Ectodermal cell (in vitro differentiated cells): ENCODE data around the gene A2M.

Experiments used
- H3K27ac ChIP-seq: 2 replicates; pipeline ENCODE4 v1.7.0; 2013; ENCODE audit warnings: mild to moderate bottlenecking, low read depth, low read length; ENCODE audit not compliant: insufficient read depth, poor library complexity, severe bottlenecking
- H3K27me3 ChIP-seq: 2 replicates; pipeline ENCODE4 v1.7.0; 2013; ENCODE audit warnings: mild to moderate bottlenecking, low read length; ENCODE audit not compliant: insufficient read depth, control insufficient read depth, poor library complexity, severe bottlenecking
- H3K36me3 ChIP-seq: one replicate; pipeline ENCODE4 v1.7.0; 2013; ENCODE audit warnings: low read length; ENCODE audit not compliant: control insufficient read depth, insufficient read depth
- H3K4me1 ChIP-seq: one replicate; pipeline ENCODE4 v1.7.0; 2013; ENCODE audit warnings: low read length; ENCODE audit not compliant: control insufficient read depth, insufficient read depth
- H3K4me3 ChIP-seq: 2 replicates; pipeline ENCODE4 v1.7.0; 2013; ENCODE audit warnings: low read depth, low read length, control low read depth; ENCODE audit not compliant: insufficient read depth
- H3K9me3 ChIP-seq: 2 replicates; pipeline ENCODE4 v1.7.0; 2013; ENCODE audit warnings: mild to moderate bottlenecking, low read length, moderate library complexity; ENCODE audit not compliant: control insufficient read depth
- WGBS, 2 experiments: methylation state at CpG; one replicate each; pipeline ENCODE4 v1.1.7; 2013; ENCODE audit warnings: missing lambda C conversion rate in 2 of 2; 5-methylcytosine and 5-hydroxymethylcytosine counted together

Gene A2M

GRCh38 chr12:9083793-9084192 lies 31.9 kb downstream of the A2M start:
- H3K27ac ChIP-seq = no peak overlapping the region
- no peaks in the 10 kb centered on the region for H3K4me1 ChIP-seq
- no peaks in the 10 kb centered on the region for H3K27me3 ChIP-seq
- 89 to 100% methylated on average over 1 of the region's 2 CpGs for WGBS, 2 experiments
- no peaks in the 10 kb centered on the region for H3K36me3 ChIP-seq
- H3K4me3 ChIP-seq = no peak overlapping the region
- no peaks in the 10 kb centered on the region for H3K9me3 ChIP-seq

- no peaks in the 10 kb centered on the region for H3K4me1 ChIP-seq
- no peak overlapping the region for H3K4me3 ChIP-seq
- 95 to 96% methylated on average over 3 of the region's 3 CpGs for WGBS, 2 experiments
- H3K36me3 ChIP-seq = no peaks in the 10 kb centered on the region
- no peak overlapping the region for H3K27ac ChIP-seq
- H3K9me3 ChIP-seq = no peaks in the 10 kb centered on the region
- no peaks in the 10 kb centered on the region for H3K27me3 ChIP-seq
Observed at GRCh38 chr12:9081667-9082427, 33.9 kb downstream of the A2M start.

GRCh38 chr12:9079883-9080675 lies 35.6 kb downstream of the A2M start:
- WGBS, 2 experiments = 88 to 94% methylated on average over 3 to 5 of the region's 5 CpGs
- H3K36me3 ChIP-seq = no peaks in the 10 kb centered on the region

DNA sequence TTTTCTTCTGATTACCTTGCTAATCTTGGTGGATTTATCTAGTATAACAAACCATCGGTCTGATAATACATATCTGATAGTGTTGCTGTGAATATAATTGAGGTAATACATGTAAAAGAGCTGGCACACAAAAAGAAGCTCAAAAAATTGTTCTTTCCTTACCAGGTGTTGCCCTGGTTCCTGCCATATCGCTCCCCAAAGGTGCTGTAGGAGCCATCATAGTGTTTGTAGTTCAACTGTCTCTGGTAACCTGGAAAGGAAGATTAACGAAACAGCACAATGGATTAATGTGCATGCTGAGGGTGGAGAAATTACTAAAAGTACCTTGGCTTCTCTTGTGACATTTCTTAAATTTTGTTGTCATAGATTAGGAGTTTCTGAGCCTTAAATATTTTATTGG lies 36.6 kb downstream of the A2M start:
- Histone ChIP-seq H3K4me3 (no peak overlapping the region), H3K27me3 (no peaks in the 10 kb centered on the region), H3K36me3 (no peaks in the 10 kb centered on the region), H3K27ac (no peak overlapping the region), H3K9me3 (no peaks in the 10 kb centered on the region), H3K4me1 (no peaks in the 10 kb centered on the region)
- 90 to 91% methylated on average over 3 of the region's 3 CpGs for WGBS, 2 experiments

More at GRCh38 chr12:9079883-9080675, 35.6 kb downstream of the A2M start:
- no peak overlapping the region for H3K27ac ChIP-seq
- no peak overlapping the region for H3K4me3 ChIP-seq
- no peaks in the 10 kb centered on the region for H3K27me3 ChIP-seq
- H3K9me3 ChIP-seq = no peaks in the 10 kb centered on the region
- no peaks in the 10 kb centered on the region for H3K4me1 ChIP-seq

DNA sequence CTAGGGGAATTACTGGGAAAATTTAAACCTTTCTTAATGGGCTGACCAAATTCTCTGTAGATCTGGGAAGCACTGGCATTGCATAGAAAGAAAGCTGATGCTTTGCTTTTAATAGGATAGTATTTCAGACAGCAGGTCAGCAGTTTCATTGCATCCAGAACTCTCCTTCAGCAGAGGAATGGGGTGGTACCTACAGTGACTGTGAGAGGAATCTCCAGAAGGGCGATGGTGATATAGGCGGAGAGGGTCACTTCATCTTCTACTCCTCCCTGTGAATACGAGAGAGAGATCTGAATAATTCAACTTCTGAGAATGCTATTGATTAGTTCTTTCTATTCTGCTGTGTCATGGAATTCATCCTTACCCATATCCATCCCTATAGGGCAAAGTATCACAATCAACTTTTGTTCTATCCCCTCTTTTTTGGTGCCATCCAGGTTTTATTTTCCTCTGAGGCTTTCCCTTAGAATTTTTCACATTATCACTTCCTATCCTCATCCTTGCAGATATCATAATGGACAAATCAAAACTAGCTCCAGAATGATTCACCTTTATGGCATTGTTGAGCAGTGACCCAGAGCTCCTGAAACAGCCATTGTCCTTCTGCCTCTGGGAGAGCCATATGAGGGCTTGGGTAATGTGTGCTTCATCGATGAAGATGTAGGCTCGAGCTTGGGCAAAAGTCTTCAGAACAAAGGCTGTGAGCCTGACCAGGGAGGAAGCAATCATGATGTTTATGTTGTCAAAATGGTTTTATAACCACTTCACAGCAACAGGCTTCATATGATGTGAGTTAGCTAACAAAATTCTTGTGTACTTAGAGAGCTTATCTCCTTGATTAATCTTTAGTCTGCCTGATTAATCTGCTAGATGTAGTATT lies 38.3 kb downstream of the A2M start:
- Histone ChIP-seq H3K9me3 (no peaks in the 10 kb centered on the region), H3K27me3 (no peaks in the 10 kb centered on the region), H3K4me1 (no peaks in the 10 kb centered on the region), H3K27ac (no peak overlapping the region), H3K4me3 (no peak overlapping the region), H3K36me3 (no peaks in the 10 kb centered on the region)
- WGBS, 2 experiments = 94 to 98% methylated on average over 5 of the region's 5 CpGs

DNA sequence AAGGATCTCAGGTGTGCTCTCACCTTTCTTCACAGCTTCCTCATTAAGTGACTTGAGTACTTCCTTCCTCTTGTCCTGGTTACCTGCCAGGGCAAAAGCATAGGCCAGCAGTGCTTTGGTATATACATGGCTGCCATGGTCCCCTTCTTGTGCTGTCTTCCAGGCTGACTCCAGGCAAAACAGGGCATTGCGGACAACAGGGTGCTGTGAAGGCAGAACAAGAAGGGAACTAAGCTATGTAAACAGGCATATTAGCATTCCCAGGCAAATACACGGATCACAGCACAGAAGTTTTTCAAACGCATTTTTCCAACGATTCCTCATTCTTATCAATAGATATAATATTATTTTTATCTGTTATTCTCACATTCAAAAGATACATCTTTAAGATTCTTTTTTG lies 39.0 kb downstream of the A2M start:
- no peaks in the 10 kb centered on the region for H3K4me1 ChIP-seq
- 83 to 91% methylated on average over 1 to 2 of the region's 4 CpGs for WGBS, 2 experiments
- no peak overlapping the region for H3K4me3 ChIP-seq
- H3K36me3 ChIP-seq = no peaks in the 10 kb centered on the region
- H3K27ac ChIP-seq = no peak overlapping the region
- H3K27me3 ChIP-seq = no peaks in the 10 kb centered on the region
- H3K9me3 ChIP-seq = no peaks in the 10 kb centered on the region

DNA sequence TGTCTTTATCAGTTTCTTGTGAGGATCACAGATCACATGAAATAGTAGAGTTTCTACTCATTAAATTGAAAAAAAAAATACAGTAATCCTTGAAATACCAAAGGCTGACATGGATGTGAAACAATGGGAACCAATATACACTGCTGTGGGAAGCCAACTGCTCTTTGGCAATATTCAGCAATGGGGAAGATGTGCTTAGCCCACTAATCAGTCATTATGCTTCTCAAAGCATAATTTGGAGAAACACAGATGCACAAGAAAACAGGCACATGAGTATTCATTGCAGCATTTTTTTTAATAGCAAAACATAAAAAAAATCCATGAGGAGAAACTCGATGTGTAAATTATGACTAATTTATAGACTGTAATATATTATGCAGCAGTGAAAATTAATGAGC lies 40.6 kb downstream of the A2M start:
- Histone ChIP-seq H3K27ac (no peak overlapping the region), H3K4me3 (no peak overlapping the region), H3K27me3 (no peaks in the 10 kb centered on the region), H3K4me1 (no peaks in the 10 kb centered on the region), H3K36me3 (no peaks in the 10 kb centered on the region), H3K9me3 (no peaks in the 10 kb centered on the region)
- WGBS, 2 experiments = 80% methylated on average over 1 of the region's 1 CpG; no CpG with 5 or more reads in 1 of the 2 experiments

DNA sequence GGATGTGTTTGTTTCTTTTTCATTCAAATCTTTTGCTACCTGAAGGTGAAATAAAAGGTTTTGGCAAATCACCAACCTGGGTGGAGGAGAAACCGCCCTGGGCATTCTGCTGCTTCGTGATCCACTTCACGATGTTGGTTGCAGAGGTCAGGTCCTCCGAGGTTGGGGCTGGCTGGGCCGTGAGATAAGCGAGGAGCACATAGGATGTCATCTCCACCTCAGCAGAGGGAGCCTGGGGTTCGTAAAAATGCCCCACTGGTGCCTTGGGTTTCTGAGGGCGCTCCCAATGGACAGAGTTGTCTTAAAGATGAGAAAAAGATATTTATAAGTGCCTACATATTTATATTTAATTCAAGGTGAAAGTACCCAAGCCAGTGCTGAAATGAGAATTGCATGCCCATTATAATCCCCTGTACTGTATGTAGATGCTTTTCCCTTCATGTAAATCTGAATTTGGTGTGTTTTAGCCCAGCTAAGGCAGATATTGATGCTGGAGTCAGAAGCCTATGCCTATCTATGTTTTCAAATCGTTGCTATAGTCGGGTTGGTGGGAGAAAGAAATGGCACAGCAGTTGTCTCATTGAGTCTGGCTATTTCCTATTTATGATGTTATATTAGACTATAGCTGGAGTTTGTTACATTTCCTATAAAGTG lies 41.1 kb downstream of the A2M start:
- no peaks in the 10 kb centered on the region for H3K27me3 ChIP-seq
- no peak overlapping the region for H3K4me3 ChIP-seq
- no peaks in the 10 kb centered on the region for H3K9me3 ChIP-seq
- H3K36me3 ChIP-seq = no peaks in the 10 kb centered on the region
- no peak overlapping the region for H3K27ac ChIP-seq
- 92 to 94% methylated on average over 9 to 10 of the region's 10 CpGs for whole genome bisulfite sequencing, 2 experiments
- H3K4me1 ChIP-seq = no peaks in the 10 kb centered on the region

GRCh38 chr12:9073076-9073475 lies 42.6 kb downstream of the A2M start:
- H3K27ac ChIP-seq = no peak overlapping the region
- no peaks in the 10 kb centered on the region for H3K9me3 ChIP-seq
- H3K4me1 ChIP-seq = no peaks in the 10 kb centered on the region
- no peaks in the 10 kb centered on the region for H3K36me3 ChIP-seq
- no peaks in the 10 kb centered on the region for H3K27me3 ChIP-seq
- H3K4me3 ChIP-seq = no peak overlapping the region
